K562 treated with DMSO at 1 percent for 48 hours (cell line): Measurements from ENCODE around the gene TBC1D30. TPM values are rescaled to one million over a fixed set of nuclear protein-coding genes. Genes with fewer than 3 reads are reported as not detected.

Experiments used
- total RNA-seq: library from RNA; unstranded; fragments of 300-600 nt; gene quantifications from 2 replicates; pipeline ENCODE4 v1.2.3, GENCODE V29; 2022; ENCODE audit warnings: low replicate concordance; ENCODE audit errors: extremely low read depth

TBC1D30 gene
- total RNA-seq, result not detected in 2 replicates

GRCh38 chr12:64824500-64825142 lies at the start of gene TBC1D30:
TBC1D30 (plus strand) TSS chr12:64824647; CDS start chr12:64824880, 233 bp downstream.

Other genes with a start within 250 kb of the TBC1D30 start
- gene RASSF3, start 214.2 kb upstream of the TBC1D30 start, total RNA-seq, result not detected in 2 replicates
- gene GNS, start 65.2 kb upstream of the TBC1D30 start, total RNA-seq, result not detected in 2 replicates